Natural killer cell treated with Interleukin-12 subunit alpha and Interleukin-12 subunit beta and Interleukin-15 and Interleukin-18, amount 100 ng/mL, for 72 hours (primary cell): Measurements from ENCODE around the gene FANCC. TPM values are rescaled to one million over a fixed set of nuclear protein-coding genes. Genes with fewer than 3 reads are reported as not detected.

Source experiments
- ATAC-seq, 2 donors: fragments of 150-1000 bp; cut with Tn5 transposase in 1 of 2; sonication (Bioruptor Pico), chemical (Tn5 transposase) in 1 of 2; 2 replicates each; pipeline ENCODE4 v1.10.0; 2021
- DNase-seq: peaks from one replicate; pipeline ENCODE4 v3.0.0; 2022; ENCODE audit warnings: low spot score
- H3K27ac Mint-ChIP-seq, 2 donors: 1 replicate in 1 of 2; 2 replicates in 1 of 2; pipeline ENCODE4 v1.8.0; 2022; ENCODE audit warnings: mixed read lengths in 2 of 2, mild to moderate bottlenecking in 1 of 2, moderate library complexity in 1 of 2
- H3K27me3 Mint-ChIP-seq, 2 donors: 1 replicate in 1 of 2; 2 replicates in 1 of 2; pipeline ENCODE4 v1.8.0; 2022; ENCODE audit warnings: mixed read lengths in 2 of 2
- H3K36me3 Mint-ChIP-seq: one replicate; pipeline ENCODE4 v1.8.0; 2022; ENCODE audit warnings: mixed read lengths
- H3K4me1 Mint-ChIP-seq, 2 donors: 1 replicate in 1 of 2; 2 replicates in 1 of 2; pipeline ENCODE4 v1.8.0; 2022; ENCODE audit warnings: low read depth in 2 of 2, mixed read lengths in 2 of 2, mild to moderate bottlenecking in 1 of 2
- H3K4me3 Mint-ChIP-seq: one replicate; pipeline ENCODE4 v1.8.0; 2022; ENCODE audit warnings: mixed read lengths
- H3K9me3 Mint-ChIP-seq: 2 replicates; pipeline ENCODE4 v1.8.0; 2022; ENCODE audit warnings: mixed read lengths
- total RNA-seq, 2 donors: library from RNA; stranded (reverse); gene quantifications; one replicate each; pipeline ENCODE4 v1.2.3, GENCODE V29; 2022

FANCC gene
- total RNA-seq, 2 donors from 2014 or later: 13.5 to 30.5 TPM

DNA sequence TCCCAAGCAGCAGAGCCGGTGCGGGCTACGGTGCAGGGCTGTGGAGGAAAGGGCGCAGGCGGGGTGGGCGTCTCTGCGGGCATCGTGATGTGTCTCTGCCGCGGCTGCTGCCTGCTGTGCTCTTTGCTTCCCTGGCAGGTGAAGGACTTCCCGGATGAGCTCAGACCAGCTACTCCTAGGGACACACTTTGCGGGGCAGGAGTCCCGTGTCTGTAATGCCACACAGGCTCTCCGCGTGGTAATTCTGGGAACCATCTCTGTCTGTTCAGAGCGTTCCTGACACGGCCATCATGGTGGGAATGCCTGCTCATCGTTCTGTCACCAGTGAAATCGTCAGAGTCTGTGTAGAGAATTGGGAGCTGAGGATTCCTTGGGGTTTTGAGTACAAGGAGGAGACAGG, 235.5 kb downstream of the FANCC start:
- H3K9me3 Mint-ChIP-seq: no peaks in the 10 kb centered on the region
- no peak for ATAC-seq
- H3K27me3 Mint-ChIP-seq: no peaks in the 10 kb centered on the region
- no peak overlapping the region for H3K27ac Mint-ChIP-seq
- no peaks in the 10 kb centered on the region for H3K36me3 Mint-ChIP-seq
- no peaks in the 10 kb centered on the region for H3K4me1 Mint-ChIP-seq
- no peak for DNase-seq
- H3K4me3 Mint-ChIP-seq: no peak overlapping the region

DNA sequence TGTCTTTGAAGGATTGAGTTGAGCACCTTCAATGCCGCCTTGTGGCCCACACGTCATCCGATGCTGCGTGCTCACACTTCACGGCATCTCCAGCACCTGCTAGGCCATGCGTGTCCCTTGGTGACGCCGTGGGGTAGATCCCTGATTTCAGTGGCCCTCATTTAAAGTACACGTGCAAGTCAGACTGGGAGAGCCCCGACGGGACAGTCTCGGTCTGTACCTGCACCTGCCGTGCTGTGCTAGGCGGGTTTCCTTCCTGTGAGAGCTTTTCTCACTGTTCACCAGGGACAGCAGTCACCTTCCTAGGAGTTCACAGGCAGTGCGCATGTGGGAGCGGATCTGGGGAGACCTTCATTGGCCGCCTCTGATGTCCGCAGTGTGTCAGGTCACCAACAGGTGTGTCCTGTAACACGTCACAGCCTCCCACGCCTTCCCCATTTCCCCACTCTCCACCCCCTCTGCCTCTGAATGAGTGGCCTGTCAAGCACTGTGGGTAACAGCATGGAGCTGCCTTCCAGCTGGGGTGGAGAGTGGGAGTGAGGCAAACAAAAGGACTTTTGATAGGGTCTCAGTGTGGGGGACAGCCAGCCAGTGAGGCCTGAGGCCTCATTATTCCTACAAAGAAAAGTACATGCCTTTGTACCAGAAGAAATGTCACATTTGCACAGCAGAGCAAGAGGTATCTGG, 236.4 kb downstream of the FANCC start:
- no peaks in the 10 kb centered on the region for H3K27me3 Mint-ChIP-seq

GRCh38 chr9:95079461-95079860, 238.0 kb downstream of the FANCC start:
- no peaks in the 10 kb centered on the region for H3K9me3 Mint-ChIP-seq
- H3K27me3 Mint-ChIP-seq: no peaks in the 10 kb centered on the region
- H3K4me1 Mint-ChIP-seq: no peaks in the 10 kb centered on the region
- H3K36me3 Mint-ChIP-seq: no peaks in the 10 kb centered on the region
- no peak overlapping the region for H3K27ac Mint-ChIP-seq
- no peak overlapping the region for H3K4me3 Mint-ChIP-seq
- DNase-seq: no peak
- no peak for ATAC-seq

More for the DNA sequence above, 236.4 kb downstream of the FANCC start:
- H3K36me3 Mint-ChIP-seq: no peaks in the 10 kb centered on the region
- no peak for ATAC-seq
- H3K4me3 Mint-ChIP-seq: no peak overlapping the region
- DNase-seq: no peak
- no peaks in the 10 kb centered on the region for H3K9me3 Mint-ChIP-seq
- no peak overlapping the region for H3K27ac Mint-ChIP-seq
- no peaks in the 10 kb centered on the region for H3K4me1 Mint-ChIP-seq

DNA sequence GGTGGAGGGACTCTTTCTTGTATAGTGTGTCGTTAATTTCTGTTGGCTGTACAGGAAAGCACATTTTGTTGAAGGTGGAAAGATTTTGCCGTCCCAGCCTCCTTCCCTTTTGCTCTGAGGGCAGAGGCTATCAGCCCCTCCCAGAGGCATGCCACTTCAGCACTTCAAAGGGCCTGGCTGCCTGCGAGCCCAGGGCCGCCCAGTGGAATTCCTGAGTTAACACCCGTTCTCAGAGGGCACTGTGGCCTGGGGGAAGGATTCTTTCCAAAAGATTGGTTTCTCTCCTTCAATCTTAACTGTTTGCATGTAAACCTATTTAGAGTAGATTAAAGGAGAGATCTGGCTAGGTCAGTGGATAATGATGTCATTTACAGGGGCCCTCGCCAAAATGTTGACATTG, 238.6 kb downstream of the FANCC start:
- Mint-ChIP-seq H3K27ac (no peak overlapping the region), H3K9me3 (no peaks in the 10 kb centered on the region), H3K4me3 (no peak overlapping the region), H3K4me1 (no peaks in the 10 kb centered on the region), H3K27me3 (no peaks in the 10 kb centered on the region), H3K36me3 (no peaks in the 10 kb centered on the region)
- DNase-seq: no peak
- ATAC-seq: no peak

- no peaks in the 10 kb centered on the region for H3K36me3 Mint-ChIP-seq
- no peaks in the 10 kb centered on the region for H3K27me3 Mint-ChIP-seq
- DNase-seq: no peak
- no peaks in the 10 kb centered on the region for H3K4me1 Mint-ChIP-seq
- no peak overlapping the region for H3K4me3 Mint-ChIP-seq
- no peaks in the 10 kb centered on the region for H3K9me3 Mint-ChIP-seq
- H3K27ac Mint-ChIP-seq: no peak overlapping the region
- no peak for ATAC-seq
Observed at GRCh38 chr9:95078511-95078910, 239.0 kb downstream of the FANCC start.

DNA sequence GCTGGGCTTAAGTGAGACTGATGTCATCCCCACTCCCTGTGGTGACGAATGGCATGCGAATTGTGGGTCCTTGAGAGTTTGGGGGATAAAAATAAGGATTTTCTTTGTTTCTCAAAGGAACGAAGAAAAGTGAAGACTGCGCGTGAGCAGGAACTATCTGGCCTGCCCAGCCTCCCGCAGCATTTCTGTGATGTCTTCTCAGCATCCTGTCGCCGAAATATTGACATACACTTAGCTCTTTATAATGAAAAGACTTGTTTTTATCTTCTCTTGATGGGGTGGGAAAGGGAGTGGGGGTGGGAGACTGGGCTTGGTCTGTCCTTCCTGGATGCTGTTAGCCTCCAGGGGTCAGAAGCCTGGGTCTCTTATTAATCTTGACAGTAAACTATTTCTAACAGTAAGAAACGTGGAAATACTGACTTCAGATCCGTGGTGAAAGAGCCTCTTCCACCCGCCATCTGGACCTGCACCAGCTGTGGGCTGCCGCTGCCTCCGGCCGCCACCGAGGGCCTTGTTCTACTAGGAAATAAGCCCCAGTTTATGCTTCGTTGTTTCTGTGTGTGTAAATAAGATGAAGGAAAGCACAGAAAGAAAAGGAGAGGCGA, 239.6 kb downstream of the FANCC start:
- Mint-ChIP-seq H3K4me1 (no peaks in the 10 kb centered on the region), H3K4me3 (no peak overlapping the region), H3K9me3 (no peaks in the 10 kb centered on the region), H3K27ac (no peak overlapping the region), H3K27me3 (no peaks in the 10 kb centered on the region), H3K36me3 (no peaks in the 10 kb centered on the region)
- no peak for DNase-seq
- no peak for ATAC-seq

- Mint-ChIP-seq H3K4me1 (no peaks in the 10 kb centered on the region), H3K27me3 (no peaks in the 10 kb centered on the region), H3K36me3 (no peaks in the 10 kb centered on the region), H3K4me3 (no peak overlapping the region), H3K9me3 (no peaks in the 10 kb centered on the region), H3K27ac (no peak overlapping the region)
- ATAC-seq (no peak), DNase-seq (no peak)
Observed at GRCh38 chr9:95077053-95077765, 240.3 kb downstream of the FANCC start.

- no peaks in the 10 kb centered on the region for H3K36me3 Mint-ChIP-seq
- H3K27me3 Mint-ChIP-seq: no peaks in the 10 kb centered on the region
- H3K4me1 Mint-ChIP-seq: no peaks in the 10 kb centered on the region
- H3K27ac Mint-ChIP-seq: no peak overlapping the region
- DNase-seq (no peak), ATAC-seq (no peak)
- no peak overlapping the region for H3K4me3 Mint-ChIP-seq
- H3K9me3 Mint-ChIP-seq: no peaks in the 10 kb centered on the region
Observed at GRCh38 chr9:95076696-95077052, 240.8 kb downstream of the FANCC start.

- DNase-seq (no peak), ATAC-seq (no peak)
- H3K4me1 Mint-ChIP-seq: no peaks in the 10 kb centered on the region
- H3K27ac Mint-ChIP-seq: no peak overlapping the region
- no peaks in the 10 kb centered on the region for H3K27me3 Mint-ChIP-seq
- H3K9me3 Mint-ChIP-seq: no peaks in the 10 kb centered on the region
- H3K4me3 Mint-ChIP-seq: no peak overlapping the region
- no peaks in the 10 kb centered on the region for H3K36me3 Mint-ChIP-seq
Observed at GRCh38 chr9:95075700-95076099, 241.8 kb downstream of the FANCC start.

- Mint-ChIP-seq H3K4me3 (no peak overlapping the region), H3K4me1 (no peaks in the 10 kb centered on the region), H3K27me3 (no peaks in the 10 kb centered on the region), H3K9me3 (no peaks in the 10 kb centered on the region), H3K27ac (no peak overlapping the region), H3K36me3 (no peaks in the 10 kb centered on the region)
- ATAC-seq (no peak), DNase-seq (no peak)
Observed at GRCh38 chr9:95074632-95075031, 242.9 kb downstream of the FANCC start.

DNA sequence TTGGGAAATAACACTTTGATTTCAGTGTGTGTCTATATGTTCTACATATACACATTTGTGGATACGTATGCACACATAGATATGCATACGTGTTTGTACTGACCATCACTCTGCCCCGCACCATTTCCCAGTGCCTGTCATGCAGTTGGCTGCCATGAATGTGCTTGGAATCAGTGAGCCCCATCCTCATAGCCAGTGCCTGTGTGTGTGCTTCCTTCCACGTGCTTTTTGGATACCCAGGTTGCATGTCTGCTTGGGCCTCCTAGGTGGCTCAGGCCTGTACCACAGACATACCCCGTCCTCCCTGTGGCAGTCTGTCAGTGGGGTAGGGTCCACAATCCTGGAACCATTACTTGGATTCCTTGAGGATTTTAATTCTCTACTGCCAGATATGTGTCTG, 243.6 kb downstream of the FANCC start:
- no peaks in the 10 kb centered on the region for H3K36me3 Mint-ChIP-seq
- ATAC-seq: no peak
- no peak overlapping the region for H3K4me3 Mint-ChIP-seq
- no peaks in the 10 kb centered on the region for H3K9me3 Mint-ChIP-seq
- H3K27me3 Mint-ChIP-seq: no peaks in the 10 kb centered on the region
- H3K4me1 Mint-ChIP-seq: no peaks in the 10 kb centered on the region
- H3K27ac Mint-ChIP-seq: no peak overlapping the region
- DNase-seq: no peak

- no peak for ATAC-seq
Observed at GRCh38 chr9:95073042-95073607, 244.4 kb downstream of the FANCC start.

GRCh38 chr9:95071925-95072324, 245.6 kb downstream of the FANCC start:
- H3K4me3 Mint-ChIP-seq: no peak overlapping the region
- no peaks in the 10 kb centered on the region for H3K9me3 Mint-ChIP-seq
- ATAC-seq (no peak), DNase-seq (no peak)
- no peaks in the 10 kb centered on the region for H3K36me3 Mint-ChIP-seq
- no peak overlapping the region for H3K27ac Mint-ChIP-seq
- no peaks in the 10 kb centered on the region for H3K4me1 Mint-ChIP-seq
- no peaks in the 10 kb centered on the region for H3K27me3 Mint-ChIP-seq

More at GRCh38 chr9:95073042-95073607, 244.4 kb downstream of the FANCC start:
- no peak for DNase-seq
- Mint-ChIP-seq H3K27me3 (no peaks in the 10 kb centered on the region), H3K27ac (no peak overlapping the region), H3K4me3 (no peak overlapping the region), H3K36me3 (no peaks in the 10 kb centered on the region), H3K9me3 (no peaks in the 10 kb centered on the region), H3K4me1 (no peaks in the 10 kb centered on the region)

DNA sequence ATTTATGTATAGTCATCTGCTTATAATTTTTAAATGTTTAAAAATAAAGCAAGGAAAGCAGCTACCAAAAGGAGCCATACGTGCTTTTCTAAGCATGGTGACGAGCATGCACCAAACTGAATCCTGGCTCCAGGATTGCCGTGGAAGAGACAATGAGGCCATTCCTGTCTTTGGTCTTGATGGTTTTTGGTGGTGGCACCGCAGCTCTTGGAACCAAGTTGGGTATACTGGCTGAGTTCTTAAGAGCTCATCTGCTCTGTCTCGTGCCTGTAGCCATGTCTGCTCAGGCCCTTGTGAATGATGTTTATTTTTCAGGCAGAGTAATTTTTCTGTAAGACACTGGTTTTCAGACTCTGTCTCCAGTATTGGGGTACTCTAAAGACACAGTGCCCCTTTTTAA, 246.1 kb downstream of the FANCC start:
- Mint-ChIP-seq H3K9me3 (no peaks in the 10 kb centered on the region), H3K36me3 (no peaks in the 10 kb centered on the region), H3K27ac (no peak overlapping the region), H3K4me3 (no peak overlapping the region), H3K27me3 (no peaks in the 10 kb centered on the region), H3K4me1 (no peaks in the 10 kb centered on the region)
- DNase-seq (no peak), ATAC-seq (no peak)
